GM23338 (cell line): ENCODE results near the gene PRSS58. TPM values are rescaled to one million over a fixed set of nuclear protein-coding genes. Genes with fewer than 3 reads are reported as not detected.
A peak's percentile ranks its signal among the peaks of the same experiment; 100 is the strongest.

Experiments used
- ATAC-seq: fragments of 200-7000 bp; cut with Tn5 transposase; 3 replicates; pipeline ENCODE4 v1.9.1; 2020
- DNase-seq: peaks from one replicate; pipeline ENCODE4 v3.0.0-alpha.2; 2015; ENCODE audit warnings: low spot score
- H2AFZ ChIP-seq: fragments of 200-600 bp; sonication (generic); 2 replicates; pipeline ENCODE4 v1.8.0; 2016; ENCODE audit warnings: antibody characterized with exemption, mild to moderate bottlenecking, moderate library complexity
- H3F3A ChIP-seq: fragments of 200-600 bp; sonication (generic); replicated peaks from 2 replicates; pipeline ENCODE4 v1.8.0; 2017; ENCODE audit warnings: antibody characterized with exemption, mixed run types, low read depth
- H3K27ac ChIP-seq: fragments of 200-600 bp; sonication (generic); 2 replicates; pipeline ENCODE4 v1.6.1; 2016; ENCODE audit warnings: low read depth
- H3K27me3 ChIP-seq: fragments of 200-600 bp; sonication (generic); 2 replicates; pipeline ENCODE4 v1.8.0; 2016; ENCODE audit warnings: mild to moderate bottlenecking, mixed run types, moderate library complexity; ENCODE audit not compliant: insufficient read depth
- H3K36me3 ChIP-seq: fragments of 200-600 bp; sonication (generic); 2 replicates; pipeline ENCODE4 v1.8.0; 2016; ENCODE audit warnings: mild to moderate bottlenecking; ENCODE audit not compliant: insufficient read depth
- H3K4me1 ChIP-seq: fragments of 200-600 bp; sonication (generic); 2 replicates; pipeline ENCODE4 v1.8.0; 2016; ENCODE audit warnings: mild to moderate bottlenecking, moderate library complexity; ENCODE audit not compliant: insufficient read depth
- H3K4me2 ChIP-seq: fragments of 200-600 bp; sonication (generic); 2 replicates; pipeline ENCODE4 v1.7.1; 2017; ENCODE audit warnings: mixed run types
- H3K4me3 ChIP-seq: fragments of 200-600 bp; sonication (generic); 2 replicates; pipeline ENCODE4 v1.6.1; 2016; ENCODE audit warnings: mixed run types
- H3K79me2 ChIP-seq: fragments of 200-600 bp; sonication (generic); replicated peaks from 2 replicates; pipeline ENCODE4 v1.8.0; 2017; ENCODE audit warnings: mild to moderate bottlenecking; ENCODE audit not compliant: insufficient read depth
- H3K9me2 ChIP-seq: fragments of 200-600 bp; sonication (generic); 2 replicates; pipeline ENCODE4 v1.8.0; 2017; ENCODE audit not compliant: insufficient read depth
- H4K20me1 ChIP-seq: fragments of 200-600 bp; sonication (generic); replicated peaks from 2 replicates; pipeline ENCODE4 v1.8.0; 2017; ENCODE audit warnings: mild to moderate bottlenecking; ENCODE audit not compliant: insufficient read depth
- H3K27ac Mint-ChIP-seq: 2 replicates; pipeline ENCODE4 v1.8.0; 2020; ENCODE audit warnings: inconsistent platforms, mild to moderate bottlenecking, moderate library complexity, mixed read lengths
- H3K27me3 Mint-ChIP-seq: 3 replicates; pipeline ENCODE4 v1.8.0; 2022; ENCODE audit warnings: low read depth, mild to moderate bottlenecking, moderate library complexity, mixed read lengths, inconsistent platforms; ENCODE audit not compliant: insufficient read depth, poor library complexity
- H3K36me3 Mint-ChIP-seq: 3 replicates; pipeline ENCODE4 v1.8.0; 2021; ENCODE audit warnings: low read depth, mild to moderate bottlenecking, inconsistent platforms, moderate library complexity, mixed read lengths
- H3K4me1 Mint-ChIP-seq: 3 replicates; pipeline ENCODE4 v1.8.0; 2020; ENCODE audit warnings: mild to moderate bottlenecking, inconsistent platforms, mixed read lengths
- H3K4me3 Mint-ChIP-seq: 3 replicates; pipeline ENCODE4 v1.8.0; 2021; ENCODE audit warnings: moderate library complexity, mild to moderate bottlenecking, inconsistent platforms, mixed read lengths
- H3K9me3 Mint-ChIP-seq: 3 replicates; pipeline ENCODE4 v1.8.0; 2020; ENCODE audit warnings: moderate library complexity, mild to moderate bottlenecking, inconsistent platforms, mixed read lengths
- NANOG ChIP-seq: IDR thresholded peaks from 2 replicates; pipeline ENCODE4 v1.6.1; 2016; ENCODE audit warnings: antibody characterized with exemption, borderline replicate concordance
- polyA plus RNA-seq: library from polyadenylated mRNA; unstranded; fragments of >200 nt; fragmentation: Nextera tagmentation; extraction: Ambion mirVana; gene quantifications from 2 replicates; pipeline ENCODE4 v1.2.1, GENCODE V29; 2016
- small RNA-seq: library from RNA; depleted of rRNA; stranded (forward); fragments of <200 nt; gene quantifications from one replicate; pipeline ENCODE3, GENCODE V24; 2014; ENCODE audit warnings: low replicate concordance
- total RNA-seq: library from RNA; depleted of rRNA; stranded (reverse); fragments of >200 nt; shearing (Covaris generic); gene quantifications from 2 replicates; pipeline ENCODE4 v1.2.3, GENCODE V29; 2014; rRNA removed

Gene PRSS58
- total and polyA plus RNA-seq, 2 experiments from 2014 or later, result not detected

GRCh38 chr7:142228537-142229104, 29.2 kb downstream of the PRSS58 start:
- Histone ChIP-seq H3K4me3 (no peak overlapping the region), H4K20me1 (no peaks in the 10 kb centered on the region), H3K4me2 (no peak overlapping the region), H3K27me3 (no peaks in the 10 kb centered on the region), H3K9me2 (peaks cover 15% of the 10 kb centered on the region; the same call in 1 of the 2 replicates), H3K36me3 (no peaks in the 10 kb centered on the region), H3K4me1 (no peaks in the 10 kb centered on the region), H3F3A (no peaks in the 10 kb centered on the region), H3K27ac (no peak overlapping the region), H2AFZ (no peak overlapping the region), H3K79me2 (no peaks in the 10 kb centered on the region)
- H3K4me3 Mint-ChIP-seq, result no peak overlapping the region
- DNase-seq, result peak; percentile 42
- TF ChIP-seq NANOG, result no peak
- H3K4me1 Mint-ChIP-seq, result peaks cover 5% of the 10 kb centered on the region; the same call in 2 of the 3 replicates
- H3K27me3 Mint-ChIP-seq, result no peaks in the 10 kb centered on the region
- H3K36me3 Mint-ChIP-seq, result 0 out of 3 replicates have a peak, but pooled peaks cover 4% of the 10 kb centered on the region
- H3K27ac Mint-ChIP-seq, result no peak overlapping the region
- ATAC-seq, result no peak
- peaks cover 7% of the 10 kb centered on the region; the same call in 2 of the 3 replicates for H3K9me3 Mint-ChIP-seq

Small RNA genes lying within 50 kb of the gene (small RNA-seq; reads per million reads assigned to genes)
- not detected for gene TRBV1

Other genes with a start within 250 kb of the PRSS58 start
- 0.07 TPM in 1 of 2 replicates, not detected in the other for gene MGAM2, start 146.3 kb downstream of the PRSS58 start, total RNA-seq
- not detected in 2 replicates for gene MGAM2, start 146.3 kb downstream of the PRSS58 start, polyA plus RNA-seq